Measurements from ENCODE around the gene RGS6.

Gene RGS6

DNA sequence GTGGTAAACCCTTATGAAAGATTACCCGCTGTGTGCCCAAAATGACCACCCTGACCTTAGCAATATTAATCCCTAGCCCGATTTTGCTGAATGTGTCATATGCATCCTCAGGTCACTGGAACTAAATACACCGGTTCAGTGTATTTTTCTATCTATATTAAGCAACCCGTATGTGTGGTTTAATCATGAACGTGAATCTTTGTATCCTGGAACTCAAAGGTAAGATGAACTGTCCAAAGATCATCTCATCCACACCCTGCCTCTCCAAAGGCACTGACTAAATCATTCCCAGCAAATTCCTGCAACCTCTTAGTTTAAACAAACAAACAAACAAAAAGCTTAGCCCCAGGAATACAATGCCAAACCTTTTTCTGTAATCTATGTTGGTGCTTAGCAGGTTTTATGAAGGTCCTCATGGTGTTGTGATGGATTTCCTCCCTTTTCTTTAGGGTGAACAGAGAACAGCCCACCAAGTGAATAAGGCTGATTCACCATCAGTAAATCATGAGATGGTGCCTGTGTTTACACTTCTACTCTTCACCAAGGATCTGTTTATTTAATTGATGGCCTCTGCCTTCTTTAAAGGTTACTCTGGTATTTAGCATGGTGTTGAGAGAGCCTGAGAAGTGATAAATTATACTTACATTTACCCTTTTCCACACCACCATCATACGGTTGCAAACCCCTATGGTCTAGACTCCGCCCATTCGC, 663.1 kb downstream of the RGS6 start:
- H3K27ac ChIP-seq, result no peak overlapping the region
- TF ChIP-seq ZFX (IDR thresholded peaks at IDR 0.05), result no peak
- TF ChIP-seq, protein P1, sequence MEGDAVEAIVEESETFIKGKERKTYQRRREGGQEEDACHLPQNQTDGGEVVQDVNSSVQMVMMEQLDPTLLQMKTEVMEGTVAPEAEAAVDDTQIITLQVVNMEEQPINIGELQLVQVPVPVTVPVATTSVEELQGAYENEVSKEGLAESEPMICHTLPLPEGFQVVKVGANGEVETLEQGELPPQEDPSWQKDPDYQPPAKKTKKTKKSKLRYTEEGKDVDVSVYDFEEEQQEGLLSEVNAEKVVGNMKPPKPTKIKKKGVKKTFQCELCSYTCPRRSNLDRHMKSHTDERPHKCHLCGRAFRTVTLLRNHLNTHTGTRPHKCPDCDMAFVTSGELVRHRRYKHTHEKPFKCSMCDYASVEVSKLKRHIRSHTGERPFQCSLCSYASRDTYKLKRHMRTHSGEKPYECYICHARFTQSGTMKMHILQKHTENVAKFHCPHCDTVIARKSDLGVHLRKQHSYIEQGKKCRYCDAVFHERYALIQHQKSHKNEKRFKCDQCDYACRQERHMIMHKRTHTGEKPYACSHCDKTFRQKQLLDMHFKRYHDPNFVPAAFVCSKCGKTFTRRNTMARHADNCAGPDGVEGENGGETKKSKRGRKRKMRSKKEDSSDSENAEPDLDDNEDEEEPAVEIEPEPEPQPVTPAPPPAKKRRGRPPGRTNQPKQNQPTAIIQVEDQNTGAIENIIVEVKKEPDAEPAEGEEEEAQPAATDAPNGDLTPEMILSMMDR (conservative IDR thresholded peaks at IDR 0.05), result no peak

DNA sequence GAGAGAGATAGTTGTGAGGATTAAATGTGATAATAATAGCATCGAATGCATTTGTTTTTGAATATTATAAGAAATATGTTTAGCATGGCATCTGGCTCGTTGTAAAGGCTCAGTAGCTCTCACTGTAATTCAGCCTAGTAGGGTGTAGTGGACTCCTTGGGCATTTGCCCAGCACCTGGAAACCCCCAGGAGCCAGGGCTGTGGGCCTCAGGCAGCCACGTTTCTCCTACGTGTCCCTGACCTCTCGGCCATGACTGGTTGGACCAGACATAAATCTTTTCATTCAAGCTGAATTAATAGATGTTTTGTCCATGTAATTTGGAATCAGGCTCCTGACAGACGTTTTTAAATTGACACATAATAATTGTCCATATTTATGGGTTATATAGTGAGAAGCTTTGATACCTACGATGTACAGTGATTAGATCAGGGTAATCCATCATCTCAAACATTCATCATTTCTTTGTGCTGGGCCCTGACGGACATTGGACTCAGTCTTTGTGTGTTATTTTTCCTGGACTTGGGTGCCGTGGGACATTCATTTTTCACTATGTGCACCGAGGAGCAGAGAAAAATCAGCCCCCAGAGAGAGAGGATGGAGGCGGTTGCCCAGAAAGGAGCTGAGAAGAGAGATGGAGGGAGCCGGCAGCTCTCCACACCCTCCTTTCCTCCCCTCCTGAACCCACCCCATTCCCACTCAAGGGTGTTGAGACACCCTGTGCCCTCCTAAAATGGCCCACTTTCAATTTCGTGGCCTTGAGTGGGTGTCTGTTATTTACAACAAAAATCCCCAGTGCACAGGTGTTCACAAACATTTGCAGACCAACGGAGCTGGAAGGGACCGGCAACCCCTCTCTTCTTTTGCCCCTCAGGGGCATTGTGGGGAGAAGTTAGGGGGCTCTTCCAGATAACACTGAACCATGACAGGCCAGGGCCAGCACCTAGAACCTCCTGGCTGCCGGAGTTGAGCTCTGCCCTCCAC, 665.3 kb downstream of the RGS6 start:
- H3K27ac ChIP-seq, result no peak overlapping the region

DNA sequence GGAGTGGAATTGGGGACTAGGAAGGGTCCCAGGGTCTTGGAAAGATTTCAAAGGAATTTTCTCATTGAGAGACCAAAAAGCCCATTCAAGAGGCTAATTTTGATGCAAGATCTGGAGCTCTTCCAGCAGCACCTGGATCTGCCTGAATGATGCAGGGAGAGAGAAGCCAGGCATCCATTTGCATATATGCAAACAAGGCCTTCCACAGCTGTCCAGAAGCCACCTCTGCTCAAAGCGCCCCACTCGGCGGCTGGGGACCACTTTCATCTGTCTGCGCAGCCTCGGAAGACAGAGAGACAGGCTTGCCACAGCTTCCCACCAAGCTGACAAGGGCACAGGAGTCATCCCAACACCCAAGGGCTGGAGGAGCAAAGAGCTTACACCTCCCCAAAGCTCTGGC, 666.1 kb downstream of the RGS6 start:
- no peak overlapping the region for H3K27ac ChIP-seq
- TF ChIP-seq, protein P1 (conservative IDR thresholded peaks at IDR 0.05), result no peak
- TF ChIP-seq ZFX (IDR thresholded peaks at IDR 0.05), result no peak

More for the DNA sequence above, 665.3 kb downstream of the RGS6 start:
- TF ChIP-seq, protein P1 (conservative IDR thresholded peaks at IDR 0.05), result no peak
- TF ChIP-seq ZFX (IDR thresholded peaks at IDR 0.05), result no peak

DNA sequence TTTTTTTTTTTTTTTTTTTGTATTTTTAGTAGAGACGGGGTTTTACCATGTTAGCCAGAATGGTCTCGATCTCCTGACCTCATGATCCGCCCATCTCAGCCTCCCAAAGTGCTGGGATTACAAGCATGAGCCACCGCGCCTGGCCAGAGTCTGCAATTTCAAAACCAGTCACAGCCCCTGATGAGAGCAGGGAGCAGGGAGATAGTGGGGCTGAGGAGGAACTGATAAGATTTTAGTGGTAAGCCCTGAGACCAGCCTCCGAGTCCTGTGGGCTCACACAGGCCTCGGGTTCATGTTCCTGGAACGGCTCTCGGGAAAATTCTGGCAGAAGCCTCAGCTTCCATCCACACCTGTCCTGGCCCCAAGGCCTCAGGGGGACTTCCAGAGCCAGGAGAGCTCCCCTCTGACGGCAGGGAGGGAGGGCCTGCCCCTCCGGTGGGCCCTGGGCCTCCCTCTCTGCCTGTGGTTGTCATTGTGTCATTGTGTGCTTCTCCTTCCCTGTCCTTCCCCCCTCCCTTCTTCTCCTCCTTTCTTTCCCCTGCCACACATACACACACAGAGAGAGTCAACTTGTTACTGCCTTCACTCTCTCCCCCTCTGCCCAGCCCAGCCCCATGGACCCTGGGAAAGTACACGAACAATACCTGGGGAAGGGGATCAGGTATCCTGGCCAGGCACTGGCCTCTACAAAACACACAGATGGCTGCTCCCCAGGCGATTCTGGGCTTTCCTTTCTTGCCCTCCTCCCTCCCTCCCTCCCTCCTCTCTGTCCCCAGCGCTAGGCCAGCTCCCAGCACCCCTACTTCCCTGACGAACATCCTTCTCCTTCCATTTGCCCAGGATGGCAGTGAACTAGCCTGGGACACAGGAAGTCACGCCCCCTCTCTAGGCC, 667.6 kb downstream of the RGS6 start:
- H3K27ac ChIP-seq, result no peak overlapping the region

DNA sequence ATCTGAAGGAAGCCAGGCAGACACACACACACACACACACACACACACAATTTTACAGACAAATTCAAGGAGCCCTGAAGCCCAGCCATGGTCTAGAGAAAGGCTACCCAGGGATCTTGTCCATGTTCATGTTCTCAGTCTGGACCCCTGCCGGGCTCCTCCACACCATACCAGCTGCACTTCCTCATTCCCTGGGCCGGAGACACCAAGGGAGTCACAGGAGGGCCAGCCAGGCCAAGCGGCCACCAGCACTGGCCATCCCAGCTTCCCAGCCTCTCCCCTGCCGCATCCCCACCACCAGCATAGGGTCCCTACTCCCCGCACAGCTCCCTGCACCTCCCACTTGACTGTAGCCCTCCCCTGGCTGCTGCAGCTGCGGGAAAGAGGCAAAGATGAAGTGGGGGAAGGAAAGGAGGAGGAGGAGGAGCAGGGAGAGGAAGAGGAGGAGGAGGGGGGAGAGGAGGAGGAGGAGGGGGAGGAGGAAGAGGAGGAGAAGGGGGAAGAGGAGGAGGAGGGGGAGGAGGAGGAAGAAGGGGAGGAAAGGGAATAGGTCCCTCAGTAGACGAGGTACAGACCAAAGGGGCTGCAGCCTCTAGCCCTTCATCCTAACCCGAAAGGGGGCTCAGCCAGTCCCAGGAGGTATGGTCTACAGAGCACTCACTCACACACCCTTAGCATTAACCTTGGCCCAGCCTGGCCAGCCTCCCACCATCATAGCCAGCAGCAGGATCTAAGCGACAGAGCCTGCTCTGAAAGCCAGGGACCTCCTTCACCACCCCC, 668.5 kb downstream of the RGS6 start:
- H3K27ac ChIP-seq, result no peak overlapping the region
- no peak for TF ChIP-seq ZFX (IDR thresholded peaks at IDR 0.05)
- TF ChIP-seq, protein P1 (conservative IDR thresholded peaks at IDR 0.05), result no peak

More for the DNA sequence above, 667.6 kb downstream of the RGS6 start:
- TF ChIP-seq ZFX (IDR thresholded peaks at IDR 0.05), result no peak
- TF ChIP-seq, protein P1 (conservative IDR thresholded peaks at IDR 0.05), result no peak

DNA sequence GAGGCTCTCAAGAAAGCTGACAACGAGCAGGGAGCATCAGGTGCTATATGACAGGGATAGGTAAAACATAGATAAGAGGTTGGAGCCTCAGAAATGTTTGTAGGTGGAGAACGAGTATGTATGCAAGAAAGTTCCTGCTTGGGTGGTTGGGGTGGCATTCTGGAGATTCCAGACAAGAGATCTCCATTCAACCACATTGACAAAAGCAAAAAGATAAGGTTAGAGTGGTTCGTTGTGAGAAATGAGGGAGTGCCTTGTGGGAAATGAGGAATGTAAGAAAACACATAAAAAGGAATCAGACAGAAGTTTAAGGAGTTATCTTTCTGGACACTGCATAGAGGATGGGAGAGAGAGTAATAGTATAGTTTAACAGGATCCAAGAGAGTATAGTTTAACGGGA, 671.4 kb downstream of the RGS6 start:
- TF ChIP-seq, protein P1 (conservative IDR thresholded peaks at IDR 0.05), result no peak
- TF ChIP-seq ZFX (IDR thresholded peaks at IDR 0.05), result no peak
- no peak overlapping the region for H3K27ac ChIP-seq
